ENCODE results near the gene MUL1. TPM values are rescaled to one million over a fixed set of nuclear protein-coding genes. Genes with fewer than 3 reads are reported as not detected.

MUL1 gene
- total RNA-seq, 4 donors from 2014 or later, result 24.5 to 71.3 (median 42.7) TPM

Other genes with a start within 250 kb of the MUL1 start
- under 1 TPM in 1 of 4 donors, not detected in 3; under 0.01 TPM for gene VWA5B1, start 217.3 kb downstream of the MUL1 start, total RNA-seq
- 10 to 100 TPM; 22.2 to 31.1 (median 25.6) TPM for gene CAMK2N1, start 21.9 kb downstream of the MUL1 start, total RNA-seq
- 1 to 10 TPM in 3 of 4 donors, not detected in 1; 2.2 to 4.2 (median 3.6) TPM for gene FAM43B, start 44.4 kb upstream of the MUL1 start, total RNA-seq
- gene CDA, start 80.9 kb upstream of the MUL1 start, total RNA-seq, result 1 to 10 TPM; 1.7 to 7.5 (median 6.0) TPM
- gene PINK1, start 125.3 kb upstream of the MUL1 start, total RNA-seq, result 100 to 1,000 TPM; 175 to 330 (median 242) TPM
- gene DDOST, start 153.2 kb upstream of the MUL1 start, total RNA-seq, result 100 to 1,000 TPM in 2 of 4 donors, 10 to 100 TPM in 2; 86.4 to 126 (median 103) TPM
- 1 to 10 TPM; 2.0 to 7.3 (median 3.4) TPM for gene KIF17, start 209.9 kb upstream of the MUL1 start, total RNA-seq
- 1 to 10 TPM in 2 of 4 donors, under 1 TPM in 2; 0.42 to 7.2 (median 1.7) TPM for gene SH2D5, start 224.6 kb upstream of the MUL1 start, total RNA-seq